Mesendoderm (in vitro differentiated cells): ENCODE results near the gene CUX1.
A peak's percentile ranks its signal among the peaks of the same experiment; 100 is the strongest.

ENCODE experiments used
- DNase-seq: peaks from one replicate; pipeline ENCODE4 v3.0.0; 2013
- H2AK5ac ChIP-seq: 2 replicates; pipeline ENCODE4 v1.6.1; 2013; ENCODE audit warnings: low read length, inconsistent platforms
- H2BK120ac ChIP-seq: 2 replicates; pipeline ENCODE4 v1.6.1; 2013; ENCODE audit warnings: low read depth, mild to moderate bottlenecking, low read length, moderate library complexity, mixed read lengths
- H2BK15ac ChIP-seq: replicated peaks from 2 replicates; pipeline ENCODE4 v1.6.1; 2013; ENCODE audit warnings: low read depth, mild to moderate bottlenecking, moderate library complexity
- H2BK5ac ChIP-seq: 2 replicates; pipeline ENCODE4 v1.6.1; 2013; ENCODE audit warnings: low read length, inconsistent platforms
- H3K18ac ChIP-seq: 2 replicates; pipeline ENCODE4 v1.6.1; 2013; ENCODE audit warnings: mild to moderate bottlenecking, low read length, mixed read lengths
- H3K23ac ChIP-seq: one replicate; pipeline ENCODE4 v1.6.1; 2013; ENCODE audit warnings: low read length
- H3K27ac ChIP-seq: 2 replicates; pipeline ENCODE4 v1.5.1; 2013; ENCODE audit warnings: low read depth, mild to moderate bottlenecking, inconsistent platforms, low read length, moderate library complexity
- H3K27me3 ChIP-seq: 2 replicates; pipeline ENCODE4 v1.6.1; 2013; ENCODE audit warnings: low read length, control low read depth, mild to moderate bottlenecking, inconsistent platforms; ENCODE audit not compliant: insufficient read depth, poor library complexity
- H3K36me3 ChIP-seq: 2 replicates; pipeline ENCODE4 v1.6.1; 2013; ENCODE audit warnings: low read length, inconsistent platforms; ENCODE audit not compliant: control insufficient read depth, insufficient read depth
- H3K4ac ChIP-seq: one replicate; pipeline ENCODE4 v1.6.1; 2013; ENCODE audit warnings: low read depth, mild to moderate bottlenecking, low read length, moderate library complexity
- H3K4me1 ChIP-seq: 2 replicates; pipeline ENCODE4 v1.6.1; 2013; ENCODE audit warnings: low read depth, low read length, inconsistent platforms; ENCODE audit not compliant: control insufficient read depth
- H3K4me2 ChIP-seq: 2 replicates; pipeline ENCODE4 v1.6.1; 2013; ENCODE audit warnings: low read length
- H3K4me3 ChIP-seq: 2 replicates; pipeline ENCODE4 v1.5.1; 2013; ENCODE audit warnings: mild to moderate bottlenecking, low read length
- H3K56ac ChIP-seq: one replicate; pipeline ENCODE4 v1.6.1; 2013; ENCODE audit warnings: low read length
- H3K79me1 ChIP-seq: 2 replicates; pipeline ENCODE4 v1.6.1; 2013; ENCODE audit warnings: low read length, inconsistent platforms
- H3K79me2 ChIP-seq: 2 replicates; pipeline ENCODE4 v1.6.1; 2013; ENCODE audit warnings: mild to moderate bottlenecking, low read length; ENCODE audit not compliant: control insufficient read depth, insufficient read depth
- H3K9ac ChIP-seq: 2 replicates; pipeline ENCODE4 v1.6.1; 2013; ENCODE audit warnings: low read length, inconsistent platforms
- H4K5ac ChIP-seq: one replicate; pipeline ENCODE4 v1.6.1; 2013; ENCODE audit warnings: low read length
- H4K8ac ChIP-seq: one replicate; pipeline ENCODE4 v1.6.1; 2013; ENCODE audit warnings: low read depth, mild to moderate bottlenecking, control low read depth, low read length, moderate library complexity
- WGBS: extraction: QIAGEN DNeasy Blood & Tissue Kit; methylation state at CpG from one replicate; pipeline ENCODE4 v1.1.7; 2013; ENCODE audit warnings: low lambda C conversion rate, missing lambda C conversion rate; ENCODE audit not compliant: insufficient coverage; ENCODE audit errors: extremely low coverage; 5-methylcytosine and 5-hydroxymethylcytosine counted together

The CUX1 gene

GRCh38 chr7:101961811-101962210 is 144.4 kb downstream of the CUX1 start:
- Histone ChIP-seq H3K27ac (no peak overlapping the region), H3K4me3 (no peak overlapping the region), H3K4me2 (no peak overlapping the region), H2BK15ac (no peak overlapping the region), H3K23ac (no peak overlapping the region), H2BK5ac (no peak overlapping the region), H3K36me3 (no peaks in the 10 kb centered on the region), H2AK5ac (no peak overlapping the region), H4K5ac (no peak overlapping the region), H3K79me2 (peaks cover 61% of the 10 kb centered on the region), H3K9ac (no peak overlapping the region), H3K27me3 (no peaks in the 10 kb centered on the region), H2BK120ac (no peak overlapping the region), H3K4me1 (peaks cover 5% of the 10 kb centered on the region), H3K18ac (no peak overlapping the region), H3K4ac (no peak overlapping the region), H3K79me1 (peaks cover 31% of the 10 kb centered on the region), H4K8ac (no peak overlapping the region), H3K56ac (no peak overlapping the region)
- DNase-seq, result no peak
- no CpG with 5 or more reads among the region's 2 CpGs for WGBS

DNA sequence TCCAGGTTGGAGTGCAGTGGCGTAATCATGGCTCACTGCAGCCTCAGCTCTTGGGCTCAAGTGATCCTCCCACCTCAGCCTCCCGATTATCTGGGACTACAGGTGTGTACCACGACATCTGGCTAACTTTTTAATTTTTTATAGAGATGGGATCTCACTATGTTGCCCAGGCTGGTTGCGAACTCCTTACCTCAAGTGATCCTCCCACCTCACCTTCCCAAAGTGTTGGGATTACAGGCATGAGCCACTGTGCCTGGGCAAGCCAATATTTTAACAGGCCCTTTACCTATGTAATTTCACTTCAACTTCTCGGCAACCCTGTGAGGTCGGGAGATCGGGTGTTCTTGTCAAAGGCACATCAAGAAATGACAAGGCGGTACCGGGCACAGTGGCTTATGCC is 146.3 kb downstream of the CUX1 start:
- Histone ChIP-seq H3K9ac (no peak overlapping the region), H3K4me1 (peaks cover 3% of the 10 kb centered on the region), H3K23ac (no peak overlapping the region), H3K4ac (no peak overlapping the region), H2BK120ac (no peak overlapping the region), H3K36me3 (no peaks in the 10 kb centered on the region), H2AK5ac (no peak overlapping the region), H4K5ac (no peak overlapping the region), H4K8ac (no peak overlapping the region), H3K79me1 (peaks cover 28% of the 10 kb centered on the region), H3K4me2 (no peak overlapping the region), H2BK5ac (no peak overlapping the region), H3K4me3 (no peak overlapping the region), H3K18ac (no peak overlapping the region), H3K27ac (no peak overlapping the region), H2BK15ac (no peak overlapping the region), H3K56ac (no peak overlapping the region), H3K79me2 (peaks cover 66% of the 10 kb centered on the region), H3K27me3 (no peaks in the 10 kb centered on the region)
- no CpG with 5 or more reads among the region's 9 CpGs for WGBS
- DNase-seq, result no peak

- Histone ChIP-seq H3K9ac (no peak overlapping the region), H2BK15ac (no peak overlapping the region), H3K56ac (no peak overlapping the region), H2AK5ac (no peak overlapping the region), H3K4me2 (no peak overlapping the region), H3K4me3 (no peak overlapping the region), H4K8ac (no peak overlapping the region), H3K36me3 (no peaks in the 10 kb centered on the region), H3K18ac (no peak overlapping the region), H3K23ac (no peak overlapping the region), H3K27ac (no peak overlapping the region), H3K4ac (no peak overlapping the region), H3K79me1 (peaks cover 28% of the 10 kb centered on the region), H3K27me3 (no peaks in the 10 kb centered on the region), H4K5ac (no peak overlapping the region), H3K4me1 (peaks cover 3% of the 10 kb centered on the region), H2BK120ac (no peak overlapping the region), H3K79me2 (peaks cover 59% of the 10 kb centered on the region), H2BK5ac (no peak overlapping the region)
- WGBS, result no CpG with 5 or more reads among the region's 18 CpGs
- DNase-seq, result no peak
Observed at GRCh38 chr7:101964680-101965452, 147.4 kb downstream of the CUX1 start.

DNA sequence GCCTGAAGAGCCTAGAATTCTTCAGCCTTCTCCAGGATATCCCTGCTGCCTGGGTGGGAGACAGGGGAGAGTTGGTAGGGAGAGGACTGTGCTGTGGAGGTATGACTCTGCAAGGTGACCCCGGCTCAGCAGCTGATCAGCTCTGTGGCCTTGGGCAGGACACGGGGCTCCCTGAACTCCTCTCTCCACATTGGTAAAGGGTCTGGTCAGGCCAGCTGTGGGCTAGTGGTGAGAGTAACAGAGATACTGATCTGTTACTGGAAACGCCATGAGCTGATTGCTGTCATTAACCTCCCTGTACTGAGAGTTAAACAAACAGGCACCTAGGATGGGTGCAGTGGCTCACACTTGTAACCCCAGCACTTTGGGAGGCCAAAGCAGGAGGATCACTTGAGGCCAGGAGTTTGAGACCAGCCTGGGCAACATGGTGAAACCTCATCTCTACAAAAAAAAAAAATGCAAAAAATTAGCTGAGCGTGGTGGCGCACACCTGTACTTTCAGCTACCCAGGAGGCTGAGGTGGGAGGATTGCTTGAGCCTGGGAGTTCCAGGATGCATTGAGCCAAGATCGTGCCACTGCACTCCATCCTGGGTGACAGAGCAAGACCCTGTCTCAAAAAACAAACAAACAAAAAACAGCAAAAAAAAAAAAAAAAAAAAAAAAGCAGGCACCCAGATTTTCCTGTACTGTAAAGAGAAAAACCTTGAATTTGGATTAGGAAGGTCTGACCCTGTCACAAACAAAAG is 151.5 kb downstream of the CUX1 start:
- Histone ChIP-seq H3K4me2 (no peak overlapping the region), H3K56ac (no peak overlapping the region), H3K9ac (no peak overlapping the region), H3K27ac (no peak overlapping the region), H3K27me3 (no peaks in the 10 kb centered on the region), H3K4ac (no peak overlapping the region), H3K4me1 (peaks cover 3% of the 10 kb centered on the region), H3K4me3 (no peak overlapping the region), H2BK120ac (no peak overlapping the region), H3K79me1 (peaks cover 29% of the 10 kb centered on the region), H2BK5ac (peak overlapping the region; percentile 41), H2BK15ac (no peak overlapping the region), H4K5ac (no peak overlapping the region), H3K79me2 (peaks cover 48% of the 10 kb centered on the region), H3K36me3 (no peaks in the 10 kb centered on the region), H3K18ac (no peak overlapping the region), H4K8ac (no peak overlapping the region), H3K23ac (peak overlapping the region; percentile 24), H2AK5ac (no peak overlapping the region)
- no CpG with 5 or more reads among the region's 6 CpGs for WGBS
- DNase-seq, result no peak

- no peak overlapping the region for H3K56ac ChIP-seq
- H3K36me3 ChIP-seq, result no peaks in the 10 kb centered on the region
- WGBS, result no CpG with 5 or more reads among the region's 10 CpGs
- no peak overlapping the region for H4K5ac ChIP-seq
- H3K27ac ChIP-seq, result no peak overlapping the region
- H3K79me1 ChIP-seq, result peaks cover 25% of the 10 kb centered on the region
- no peaks in the 10 kb centered on the region for H3K27me3 ChIP-seq
- no peak overlapping the region for H2BK5ac ChIP-seq
- no peak overlapping the region for H2BK120ac ChIP-seq
- H3K18ac ChIP-seq, result no peak overlapping the region
- no peak overlapping the region for H2AK5ac ChIP-seq
- H3K4ac ChIP-seq, result no peak overlapping the region
- H3K23ac ChIP-seq, result peak overlapping the region; percentile 80
- H3K9ac ChIP-seq, result no peak overlapping the region
- H3K4me2 ChIP-seq, result no peak overlapping the region
- H2BK15ac ChIP-seq, result no peak overlapping the region
- peaks cover 41% of the 10 kb centered on the region for H3K79me2 ChIP-seq
- H3K4me3 ChIP-seq, result no peak overlapping the region
- DNase-seq, result no peak
- H3K4me1 ChIP-seq, result no peaks in the 10 kb centered on the region
- H4K8ac ChIP-seq, result no peak overlapping the region
Observed at GRCh38 chr7:101969997-101970585, 152.7 kb downstream of the CUX1 start.
